GM12801 (cell line): ENCODE measurements around the gene CC2D2A.

ENCODE experiments used
- CTCF ChIP-seq: IDR thresholded peaks from one replicate; pipeline ENCODE4 v1.5.1; 2011; ENCODE audit warnings: control low read depth; ENCODE audit not compliant: insufficient read length; ENCODE audit errors: extremely low read depth

CC2D2A gene

GRCh38 chr4:15536552-15537499 is 67.1 kb downstream of the CC2D2A start:
- TF ChIP-seq CTCF = no peak

GRCh38 chr4:15541941-15542340 is 72.3 kb downstream of the CC2D2A start:
- no peak for TF ChIP-seq CTCF

GRCh38 chr4:15542760-15543159 is 73.1 kb downstream of the CC2D2A start:
- no peak for TF ChIP-seq CTCF

GRCh38 chr4:15543537-15544247 is 74.0 kb downstream of the CC2D2A start:
- no peak for TF ChIP-seq CTCF

- TF ChIP-seq CTCF = no peak
Observed at GRCh38 chr4:15544248-15544729, 74.6 kb downstream of the CC2D2A start.

- no peak for TF ChIP-seq CTCF
Observed at GRCh38 chr4:15545371-15545770, 75.7 kb downstream of the CC2D2A start.

- no peak for TF ChIP-seq CTCF
Observed at GRCh38 chr4:15547392-15547791, 77.7 kb downstream of the CC2D2A start.
